GM21529 (cell line): ENCODE measurements around the gene OAS3.

ENCODE experiments used
- ATAC-seq: cut with Tn5 transposase; IDR thresholded peaks from one replicate; pipeline ENCODE4 v1.9.1; 2021; ENCODE audit not compliant: unreplicated experiment

Gene OAS3

GRCh38 chr12:113014565-113014964, 76.3 kb downstream of the OAS3 start:
- no peak for ATAC-seq

GRCh38 chr12:113016796-113017195, 78.5 kb downstream of the OAS3 start:
- ATAC-seq = no peak

- ATAC-seq = no peak
Measured at GRCh38 chr12:113019025-113019424, 80.8 kb downstream of the OAS3 start.

- ATAC-seq = no peak
Measured at GRCh38 chr12:113021500-113021899, 83.2 kb downstream of the OAS3 start.
